ENCODE results near the gene NUCB1.
"Not testable (repeated sequence)": the region's sequence is repeated elsewhere in the genome, so short reads cannot be mapped to it uniquely, and the experiment has no call there.

Gene NUCB1

DNA sequence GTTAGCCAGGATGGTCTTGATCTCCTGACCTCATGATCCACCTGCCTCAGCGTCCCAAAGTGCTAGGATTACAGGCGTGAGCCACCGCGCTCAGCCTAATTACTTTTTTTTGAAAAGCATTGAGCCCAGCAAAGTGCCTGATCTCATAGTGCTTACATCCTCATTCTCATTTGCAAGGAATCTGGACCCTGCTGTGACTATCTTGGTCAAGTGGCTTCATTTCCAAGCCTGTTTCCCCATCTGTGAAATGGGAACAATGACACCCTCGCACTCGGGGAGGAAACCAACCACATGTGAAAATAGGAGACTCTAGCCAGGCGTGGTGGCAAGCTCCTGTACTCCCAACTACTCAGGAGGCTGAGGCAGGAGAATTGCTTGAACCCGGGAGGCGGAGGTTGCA is 30.1 kb upstream of the NUCB1 start:
- no peak for DNase-seq (ENCODE audit: low spot score)
- TF ChIP-seq CTCF (IDR thresholded peaks at IDR 0.05; ENCODE audit: extremely low read depth, missing control alignments), result no peak

GRCh38 chr19:48871471-48872181 is 28.5 kb upstream of the NUCB1 start:
- not testable (repeated sequence) for DNase-seq (ENCODE audit: low spot score)

- DNase-seq (ENCODE audit: low spot score), result peak; percentile 96
- no peak for TF ChIP-seq CTCF (IDR thresholded peaks at IDR 0.05; ENCODE audit: extremely low read depth, missing control alignments)
Observed at GRCh38 chr19:48872182-48872883, 27.8 kb upstream of the NUCB1 start, which contains the start of gene PPP1R15A. Gene PPP1R15A (plus strand): TSS chr19:48872421. CDS start chr19:48873234, 813 bp downstream.

DNA sequence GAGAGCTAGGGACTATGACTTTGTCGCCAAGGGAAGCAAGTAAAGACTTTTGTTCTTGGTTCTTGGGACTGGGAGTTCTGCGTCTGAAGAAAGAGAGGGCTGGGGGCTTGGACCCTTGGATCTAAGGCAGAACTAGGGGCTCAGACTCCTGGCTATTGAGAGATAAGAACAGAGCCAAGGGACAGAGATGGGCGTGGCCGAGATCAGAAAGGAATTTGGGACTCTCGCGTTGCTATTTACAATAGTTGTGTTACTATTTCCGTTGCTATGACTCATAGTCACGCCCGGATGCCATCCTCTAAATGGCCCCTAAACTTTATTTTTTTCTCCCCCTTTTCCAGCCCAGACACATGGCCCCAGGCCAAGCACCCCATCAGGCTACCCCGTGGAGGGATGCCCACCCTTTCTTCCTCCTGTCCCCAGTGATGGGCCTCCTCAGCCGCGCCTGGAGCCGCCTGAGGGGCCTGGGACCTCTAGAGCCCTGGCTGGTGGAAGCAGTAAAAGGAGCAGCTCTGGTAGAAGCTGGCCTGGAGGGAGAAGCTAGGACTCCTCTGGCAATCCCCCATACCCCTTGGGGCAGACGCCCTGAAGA is 27.1 kb upstream of the NUCB1 start:
- peak; percentile 85 for DNase-seq (ENCODE audit: low spot score)
- no peak for TF ChIP-seq CTCF (IDR thresholded peaks at IDR 0.05; ENCODE audit: extremely low read depth, missing control alignments)

- DNase-seq (ENCODE audit: low spot score), result no peak
Observed at GRCh38 chr19:48873476-48874302, 26.4 kb upstream of the NUCB1 start.

DNA sequence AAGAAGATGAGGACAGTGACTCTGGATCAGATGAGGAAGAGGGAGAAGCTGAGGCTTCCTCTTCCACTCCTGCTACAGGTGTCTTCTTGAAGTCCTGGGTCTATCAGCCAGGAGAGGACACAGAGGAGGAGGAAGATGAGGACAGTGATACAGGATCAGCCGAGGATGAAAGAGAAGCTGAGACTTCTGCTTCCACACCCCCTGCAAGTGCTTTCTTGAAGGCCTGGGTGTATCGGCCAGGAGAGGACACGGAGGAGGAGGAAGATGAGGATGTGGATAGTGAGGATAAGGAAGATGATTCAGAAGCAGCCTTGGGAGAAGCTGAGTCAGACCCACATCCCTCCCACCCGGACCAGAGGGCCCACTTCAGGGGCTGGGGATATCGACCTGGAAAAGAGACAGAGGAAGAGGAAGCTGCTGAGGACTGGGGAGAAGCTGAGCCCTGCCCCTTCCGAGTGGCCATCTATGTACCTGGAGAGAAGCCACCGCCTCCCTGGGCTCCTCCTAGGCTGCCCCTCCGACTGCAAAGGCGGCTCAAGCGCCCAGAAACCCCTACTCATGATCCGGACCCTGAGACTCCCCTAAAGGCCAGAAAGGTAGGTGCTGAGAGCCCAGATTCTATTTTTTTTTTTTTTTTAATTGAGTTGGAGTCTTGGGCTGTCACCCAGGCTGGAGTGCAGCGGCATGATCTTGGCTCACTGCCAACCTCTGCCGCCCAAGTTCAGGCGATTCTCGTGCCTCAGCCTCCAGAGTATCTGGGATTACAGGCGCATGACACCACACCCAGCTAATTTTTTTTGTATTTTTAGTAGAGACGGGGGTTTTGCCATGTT is 25.6 kb upstream of the NUCB1 start:
- no peak for TF ChIP-seq CTCF (IDR thresholded peaks at IDR 0.05; ENCODE audit: extremely low read depth, missing control alignments)
- DNase-seq (ENCODE audit: low spot score), result no peak

More at GRCh38 chr19:48873476-48874302, 26.4 kb upstream of the NUCB1 start:
- TF ChIP-seq CTCF (IDR thresholded peaks at IDR 0.05; ENCODE audit: extremely low read depth, missing control alignments), result no peak

DNA sequence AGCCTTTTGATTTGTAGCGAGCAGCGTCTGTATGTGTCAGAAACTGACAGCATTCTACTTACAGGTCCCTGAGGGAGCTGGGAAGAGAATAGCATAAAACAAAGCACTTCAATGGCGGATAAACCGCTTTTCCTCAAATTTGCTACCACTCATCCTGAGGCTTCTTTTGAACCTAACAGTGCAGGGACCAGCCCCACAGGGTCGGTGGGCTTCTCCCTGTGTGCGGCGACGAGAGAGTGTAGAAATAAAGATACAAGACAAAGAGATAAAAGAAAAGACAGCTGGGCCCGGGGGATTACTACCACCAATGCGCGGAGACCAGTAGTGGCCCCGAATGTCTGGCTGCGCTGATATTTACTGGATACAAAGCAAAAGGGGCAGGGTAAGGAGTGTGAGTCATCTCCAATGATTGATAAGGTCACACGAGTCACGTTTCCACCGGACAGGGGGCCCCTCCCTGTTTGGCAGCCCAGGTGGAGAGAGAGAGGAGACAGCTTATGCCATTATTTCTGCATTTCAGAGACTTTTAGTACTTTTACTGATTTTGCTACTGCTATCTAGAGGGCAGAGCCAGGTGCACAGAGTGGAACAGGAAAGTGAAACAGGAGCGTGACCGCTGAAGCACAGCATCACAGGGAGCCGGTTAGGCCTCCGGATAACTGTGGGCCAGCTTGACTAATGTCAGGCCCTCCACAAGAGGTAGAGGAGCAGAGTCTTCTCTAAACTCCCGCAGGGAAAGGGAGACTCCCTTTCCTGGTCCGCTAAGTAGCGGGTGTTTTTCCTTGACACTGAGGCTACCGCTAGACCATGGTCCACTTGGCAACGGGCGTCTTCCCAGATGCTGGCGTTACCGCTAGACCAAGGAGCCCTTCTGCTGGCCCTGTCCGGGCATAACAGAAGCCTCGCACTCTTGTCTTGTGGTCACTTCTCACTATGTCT is 23.8 kb upstream of the NUCB1 start:
- DNase-seq (ENCODE audit: low spot score), result not testable (repeated sequence)
